Neural progenitor cell (in vitro differentiated cells): Measurements from ENCODE around the gene TRIM31.

ENCODE experiments used
- EZH2 ChIP-seq: fragments of 200-600 bp; sonication (generic); IDR thresholded peaks from 2 replicates; pipeline ENCODE4 v1.6.1; 2017; ENCODE audit warnings: antibody characterized with exemption, mild to moderate bottlenecking, moderate library complexity
- TF ChIP-seq, protein P1 (sequence below): fragments of 200-600 bp; sonication (generic); IDR thresholded peaks from 2 replicates; pipeline ENCODE4 v1.5.1; 2017; ENCODE audit warnings: antibody characterized with exemption, mild to moderate bottlenecking

DNA sequence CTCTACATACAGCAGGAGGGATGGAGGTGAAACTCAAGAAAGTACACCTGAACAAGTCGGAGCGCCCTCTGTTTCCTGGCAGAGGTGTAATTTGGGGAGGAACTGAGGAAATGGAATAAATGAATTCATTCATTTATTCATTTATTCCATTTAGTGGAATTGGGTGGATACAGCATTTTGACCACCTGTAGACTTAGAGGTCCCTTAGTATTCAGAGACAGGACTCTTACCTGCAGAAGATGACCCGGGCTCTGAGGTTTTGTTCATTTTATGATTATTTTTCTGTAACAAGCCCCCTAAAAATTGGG lies 9.1 kb downstream of the TRIM31 start:
- TF ChIP-seq, protein P1, sequence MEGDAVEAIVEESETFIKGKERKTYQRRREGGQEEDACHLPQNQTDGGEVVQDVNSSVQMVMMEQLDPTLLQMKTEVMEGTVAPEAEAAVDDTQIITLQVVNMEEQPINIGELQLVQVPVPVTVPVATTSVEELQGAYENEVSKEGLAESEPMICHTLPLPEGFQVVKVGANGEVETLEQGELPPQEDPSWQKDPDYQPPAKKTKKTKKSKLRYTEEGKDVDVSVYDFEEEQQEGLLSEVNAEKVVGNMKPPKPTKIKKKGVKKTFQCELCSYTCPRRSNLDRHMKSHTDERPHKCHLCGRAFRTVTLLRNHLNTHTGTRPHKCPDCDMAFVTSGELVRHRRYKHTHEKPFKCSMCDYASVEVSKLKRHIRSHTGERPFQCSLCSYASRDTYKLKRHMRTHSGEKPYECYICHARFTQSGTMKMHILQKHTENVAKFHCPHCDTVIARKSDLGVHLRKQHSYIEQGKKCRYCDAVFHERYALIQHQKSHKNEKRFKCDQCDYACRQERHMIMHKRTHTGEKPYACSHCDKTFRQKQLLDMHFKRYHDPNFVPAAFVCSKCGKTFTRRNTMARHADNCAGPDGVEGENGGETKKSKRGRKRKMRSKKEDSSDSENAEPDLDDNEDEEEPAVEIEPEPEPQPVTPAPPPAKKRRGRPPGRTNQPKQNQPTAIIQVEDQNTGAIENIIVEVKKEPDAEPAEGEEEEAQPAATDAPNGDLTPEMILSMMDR = no peak
- no peak for TF ChIP-seq EZH2
